Measurements from ENCODE around the gene S100A1.
"Not testable (repeated sequence)": the region's sequence is repeated elsewhere in the genome, so short reads cannot be mapped to it uniquely, and the experiment has no call there.

Gene S100A1

DNA sequence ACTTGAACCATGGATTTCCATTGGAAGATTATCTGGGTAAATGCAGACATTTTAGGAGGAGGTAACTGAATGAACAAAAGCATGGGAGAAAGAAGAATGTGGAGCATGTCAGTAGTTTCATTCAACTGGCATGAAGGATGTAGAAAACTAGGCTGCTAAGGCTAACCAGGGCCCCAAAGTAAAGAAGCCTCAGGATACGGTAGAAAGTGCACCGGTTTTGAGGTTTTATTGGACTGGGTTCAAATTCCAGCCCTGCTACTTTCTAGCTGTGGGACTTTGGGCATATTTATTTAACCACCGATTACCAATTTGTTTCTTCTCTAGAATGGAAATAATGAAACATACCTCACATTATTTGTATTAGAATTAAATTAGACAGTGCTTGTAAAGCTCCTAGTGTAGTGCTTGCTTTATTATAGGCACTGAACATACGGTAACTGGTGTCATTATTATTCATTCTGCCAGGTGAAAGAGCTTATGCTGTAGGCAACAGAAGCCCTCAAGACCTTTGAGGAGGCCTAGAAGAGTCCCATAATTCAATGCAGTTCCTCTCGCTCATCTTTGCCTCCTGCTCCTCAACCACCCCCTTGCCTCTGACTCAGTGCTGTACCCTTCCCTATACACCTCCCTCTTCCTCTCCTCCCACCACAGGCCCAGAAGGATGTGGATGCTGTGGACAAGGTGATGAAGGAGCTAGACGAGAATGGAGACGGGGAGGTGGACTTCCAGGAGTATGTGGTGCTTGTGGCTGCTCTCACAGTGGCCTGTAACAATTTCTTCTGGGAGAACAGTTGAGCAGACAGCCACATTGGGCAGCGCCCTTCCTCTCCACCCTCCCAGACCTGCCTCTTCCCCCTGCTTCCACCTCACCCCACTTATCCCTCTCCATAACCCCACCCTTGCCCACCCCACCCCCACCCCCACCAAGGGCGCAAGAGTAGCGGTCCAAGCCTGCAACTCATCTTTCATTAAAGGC is 3.1 kb downstream of the S100A1 start:
- DNase-seq = no peak

DNA sequence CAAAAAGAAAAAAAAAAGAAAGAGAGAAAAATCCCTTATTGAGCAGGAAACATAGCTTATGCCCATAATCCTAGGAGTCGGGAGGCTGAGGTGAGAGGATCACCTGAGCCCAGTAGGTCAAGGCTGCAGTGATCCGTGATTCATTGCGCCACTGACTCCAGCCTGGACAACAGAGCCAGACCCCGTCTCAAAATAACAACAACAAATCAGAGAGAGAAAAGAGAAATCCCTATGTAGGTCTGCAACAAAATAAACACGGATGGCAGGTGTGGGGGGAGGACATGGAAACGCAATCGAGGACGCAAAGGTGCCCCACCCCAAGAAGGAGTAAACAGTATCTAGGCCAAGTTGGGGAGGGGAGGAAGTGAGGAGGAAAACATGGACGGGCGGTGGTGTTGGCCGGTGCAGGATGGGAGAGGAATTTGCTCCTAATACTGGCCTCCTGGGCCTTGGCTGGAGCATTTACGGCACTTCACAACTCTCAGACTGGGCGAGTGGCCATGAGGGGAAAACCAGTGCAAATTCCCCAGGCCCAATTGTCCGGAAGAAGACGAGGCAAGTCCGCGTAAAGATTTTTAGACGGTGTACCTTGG is 5.0 kb downstream of the S100A1 start:
- DNase-seq = no peak

DNA sequence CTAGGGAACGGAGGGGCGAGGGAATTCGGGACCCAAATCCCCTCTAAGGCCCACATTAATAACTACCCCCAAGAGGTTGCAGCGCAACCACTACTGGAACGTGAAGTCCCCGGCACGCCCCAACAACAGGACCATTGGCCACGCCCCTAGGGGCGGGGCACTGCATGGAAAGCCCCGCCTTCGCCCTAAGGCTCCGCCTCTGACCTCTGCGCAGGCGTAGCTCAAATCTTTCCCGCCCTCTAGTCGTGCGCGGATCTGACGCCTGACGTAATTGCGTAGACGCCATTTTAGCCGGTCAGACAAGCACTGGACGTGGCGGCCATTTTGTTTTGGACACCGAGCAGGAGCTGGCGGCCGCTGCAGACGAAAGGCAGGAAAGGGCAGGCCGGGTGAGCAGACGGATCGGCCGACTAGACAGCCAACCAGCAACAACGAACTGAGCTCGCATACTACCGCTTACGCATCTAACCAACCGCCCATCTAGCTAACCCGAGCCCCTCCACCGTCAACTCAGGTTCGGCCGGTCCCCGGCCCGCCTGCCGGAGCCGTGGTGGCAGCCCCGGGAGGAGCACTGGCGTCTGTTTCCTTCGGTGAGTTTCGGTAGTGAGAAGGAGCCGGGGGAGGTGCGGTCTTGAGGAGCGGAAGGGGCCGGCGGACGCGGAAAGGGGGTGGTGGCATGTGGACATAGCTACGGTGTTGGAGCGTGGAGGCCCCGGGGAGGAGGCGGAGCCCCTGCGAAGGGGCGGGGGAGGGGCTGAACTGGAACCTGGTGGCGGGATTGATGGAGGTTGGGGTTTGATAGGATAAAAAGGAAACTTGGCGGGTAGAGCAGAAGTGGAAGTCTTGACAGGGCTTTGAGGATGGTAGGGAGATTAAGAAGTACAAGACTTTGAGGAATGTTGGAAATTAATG is 5.8 kb downstream of the S100A1 start, which contains the start of gene CHTOP:
Gene CHTOP (plus strand): TSS at position 313 of the 912 bp plus-strand sequence. CDS start 2,523 bp downstream, outside the sequence.
- DNase-seq = peak; percentile 99

DNA sequence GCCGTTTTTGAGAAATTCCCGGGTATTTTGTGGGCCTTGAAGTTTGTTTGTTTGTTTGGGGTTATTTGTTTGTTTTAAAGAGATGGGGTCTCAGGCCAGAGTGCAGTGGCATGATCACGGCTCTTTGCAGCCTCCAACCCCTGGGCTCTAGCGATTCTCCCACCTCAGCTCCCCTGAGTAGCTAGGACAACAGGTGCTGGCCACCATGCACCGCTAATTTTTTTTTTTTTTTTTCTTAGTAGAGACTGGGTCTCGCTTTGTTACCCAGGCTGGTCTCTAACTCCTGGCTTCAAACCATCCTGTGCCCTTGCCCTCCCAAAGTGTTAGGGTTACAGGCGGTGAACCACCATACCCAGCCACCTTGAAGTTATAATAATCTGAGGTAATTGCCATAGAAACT is 7.6 kb downstream of the S100A1 start:
- DNase-seq = no peak

DNA sequence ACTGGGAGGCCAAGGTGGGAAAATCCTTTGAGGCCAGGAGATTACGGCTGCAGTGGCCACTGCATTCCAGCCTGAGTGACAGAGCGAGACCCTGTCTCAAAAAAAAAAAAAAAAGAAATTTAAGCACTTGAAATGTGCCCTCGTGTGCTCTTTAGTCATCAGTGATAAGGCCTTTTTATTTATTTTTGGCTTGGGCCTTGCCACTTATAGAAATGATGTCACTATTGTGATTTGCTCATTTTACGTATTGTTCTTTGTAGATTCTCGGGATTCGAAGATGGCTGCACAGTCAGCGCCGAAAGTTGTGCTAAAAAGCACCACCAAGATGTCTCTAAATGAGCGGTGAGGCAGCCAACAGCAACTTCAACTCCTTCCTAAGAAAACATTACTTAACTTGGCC is 8.1 kb downstream of the S100A1 start:
- no peak for DNase-seq

DNA sequence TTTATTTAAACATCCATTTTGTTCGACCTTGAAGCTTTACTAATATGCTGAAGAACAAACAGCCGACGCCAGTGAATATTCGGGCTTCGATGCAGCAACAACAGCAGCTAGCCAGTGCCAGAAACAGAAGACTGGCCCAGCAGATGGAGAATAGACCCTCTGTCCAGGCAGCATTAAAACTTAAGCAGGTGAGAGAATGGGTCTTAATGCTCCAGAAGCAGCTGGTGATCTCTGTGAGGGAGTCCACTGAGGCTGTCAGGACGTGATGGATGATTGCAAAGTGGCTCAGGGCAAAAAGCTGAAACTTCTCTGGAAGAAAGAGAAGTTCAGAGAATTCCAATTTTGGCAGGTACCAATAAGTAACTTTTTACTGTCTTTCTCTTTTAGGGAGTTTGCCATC is 10.0 kb downstream of the S100A1 start:
- DNase-seq = no peak

DNA sequence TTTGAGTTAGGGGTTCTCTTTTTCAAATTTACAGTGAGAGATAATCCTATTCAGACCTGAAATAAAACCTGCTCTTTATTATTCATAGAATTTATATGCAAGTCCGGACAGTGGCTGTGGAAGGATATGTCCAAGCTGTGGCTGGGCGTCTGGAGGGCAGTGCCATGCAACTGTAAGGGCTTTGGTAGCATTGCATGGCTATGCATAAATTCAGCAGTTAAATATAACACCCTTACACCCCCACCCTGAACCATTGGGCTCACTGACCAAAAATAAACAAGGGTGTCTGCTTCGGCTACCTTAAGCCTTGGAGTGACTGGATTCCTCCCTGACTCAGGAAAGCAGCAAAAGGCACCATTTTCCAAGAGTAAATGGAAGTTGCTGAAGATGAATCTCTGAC is 11.0 kb downstream of the S100A1 start:
- no peak for DNase-seq

DNA sequence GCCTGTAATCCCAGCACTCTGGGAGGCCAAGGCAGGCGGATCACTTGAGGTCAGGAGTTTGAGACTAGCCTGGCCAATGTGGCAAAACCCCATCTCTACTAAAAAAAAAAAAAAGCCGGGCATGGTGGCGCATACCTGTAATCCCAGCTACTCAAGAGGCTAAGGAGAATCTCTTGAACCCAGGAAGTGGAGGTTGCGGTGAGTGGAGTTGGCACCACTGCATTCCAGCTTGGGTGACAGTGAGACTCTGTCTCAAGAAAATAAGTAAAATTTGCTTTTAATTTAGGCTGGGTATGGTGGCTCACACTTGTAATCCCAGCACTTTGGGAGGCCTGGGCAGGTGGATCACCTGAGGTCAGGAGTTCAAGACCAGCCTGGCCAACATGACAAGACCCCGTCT is 12.0 kb downstream of the S100A1 start:
- not testable (repeated sequence) for DNase-seq

DNA sequence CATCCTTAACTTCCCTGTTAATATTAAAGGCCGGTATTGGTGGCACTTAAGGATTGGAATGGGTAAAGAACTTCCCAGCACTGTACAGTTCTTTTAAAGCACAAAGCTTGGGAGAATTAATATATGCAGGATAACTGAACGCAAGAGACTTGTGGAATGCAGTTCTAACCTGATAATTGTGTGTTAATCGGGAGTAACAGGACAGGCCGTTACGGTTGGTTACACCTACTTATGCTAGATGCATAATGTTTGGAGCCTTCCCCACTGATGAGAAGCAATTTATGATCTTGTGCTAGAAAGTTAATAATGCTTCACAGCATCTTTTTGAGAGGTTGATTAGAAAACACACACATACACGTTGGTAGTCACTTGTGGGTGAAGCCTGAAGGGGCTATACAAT is 12.6 kb downstream of the S100A1 start:
- no peak for DNase-seq

DNA sequence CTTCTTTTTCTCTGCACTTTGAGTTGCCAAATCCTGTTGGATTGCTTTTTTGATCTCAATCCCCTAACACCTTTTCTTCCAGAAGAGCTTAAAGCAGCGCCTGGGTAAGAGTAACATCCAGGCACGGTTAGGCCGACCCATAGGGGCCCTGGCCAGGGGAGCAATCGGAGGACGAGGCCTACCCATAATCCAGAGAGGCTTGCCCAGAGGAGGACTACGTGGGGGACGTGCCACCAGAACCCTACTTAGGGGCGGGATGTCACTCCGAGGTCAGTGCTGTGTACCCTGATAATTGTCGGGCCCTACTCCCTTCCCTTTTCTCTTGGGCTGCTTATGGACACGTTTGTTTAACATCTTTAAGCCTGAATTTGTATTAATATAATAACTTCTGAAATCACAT is 13.9 kb downstream of the S100A1 start:
- DNase-seq = no peak

DNA sequence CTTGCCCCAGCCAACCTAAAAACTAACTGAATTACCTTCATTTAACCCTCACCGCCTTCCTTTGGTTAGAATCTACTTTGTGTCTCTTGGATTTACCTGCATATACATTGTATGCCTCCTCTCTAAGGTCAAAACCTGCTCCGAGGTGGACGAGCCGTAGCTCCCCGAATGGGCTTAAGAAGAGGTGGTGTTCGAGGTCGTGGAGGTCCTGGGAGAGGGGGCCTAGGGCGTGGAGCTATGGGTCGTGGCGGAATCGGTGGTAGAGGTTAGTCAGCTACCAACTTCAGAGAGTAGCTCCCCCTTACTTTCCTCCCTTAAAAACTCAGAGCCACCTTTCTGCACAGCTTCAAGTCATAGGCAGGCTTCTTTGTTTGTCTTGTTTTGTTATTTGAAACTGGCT is 14.9 kb downstream of the S100A1 start:
- no peak for DNase-seq

DNA sequence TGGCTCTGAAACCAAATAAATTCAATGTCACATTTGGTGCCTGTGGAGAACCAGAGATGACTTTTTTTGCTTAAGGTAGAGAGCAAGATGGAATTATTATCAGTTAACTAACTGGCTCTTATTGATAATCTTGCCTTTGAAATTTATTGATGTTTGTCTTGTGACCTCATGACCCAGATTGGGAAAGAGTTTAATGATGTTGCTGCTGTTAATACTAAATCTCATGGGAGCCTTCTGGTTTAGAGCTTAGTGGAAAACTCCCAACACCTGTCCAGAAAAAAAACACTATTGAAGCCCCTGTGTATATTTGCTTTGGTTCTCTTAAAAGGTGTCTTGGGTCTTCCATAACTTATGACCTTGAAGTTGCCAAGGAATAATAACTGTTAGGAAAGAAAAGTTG is 15.6 kb downstream of the S100A1 start:
- no peak for DNase-seq

DNA sequence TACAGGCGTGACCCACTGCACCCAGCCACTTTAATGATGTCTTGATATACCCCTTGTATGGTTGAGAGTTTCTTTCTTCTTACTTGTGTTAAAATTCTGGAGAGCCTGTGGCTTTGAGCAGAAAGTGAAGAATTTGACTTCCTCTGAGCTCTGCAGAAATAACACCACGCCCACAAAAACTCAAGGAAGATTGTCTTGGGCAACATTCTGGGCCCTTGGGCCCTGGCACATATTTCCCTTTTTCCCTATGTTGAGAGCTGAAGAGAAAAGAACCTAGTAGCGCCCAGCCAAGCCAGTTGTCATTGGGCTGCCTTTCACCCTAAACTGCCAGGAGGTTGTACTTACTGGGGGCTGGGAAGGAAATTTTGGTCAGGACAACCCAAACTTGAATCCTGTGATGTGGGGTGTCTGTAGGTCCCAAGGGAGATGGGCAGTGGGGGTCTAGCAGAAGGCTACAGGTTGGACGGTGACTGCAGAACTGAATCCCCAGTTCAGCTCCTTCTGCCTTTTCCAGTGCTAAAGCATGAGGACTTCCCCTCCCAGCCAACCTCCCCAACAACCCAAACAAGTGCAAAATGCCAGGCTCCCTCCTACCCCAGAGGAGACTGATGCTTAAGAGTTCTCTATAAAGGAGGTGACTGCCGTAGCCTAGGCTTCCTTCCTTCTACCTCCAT is 18.6 kb downstream of the S100A1 start:
- no peak for DNase-seq

DNA sequence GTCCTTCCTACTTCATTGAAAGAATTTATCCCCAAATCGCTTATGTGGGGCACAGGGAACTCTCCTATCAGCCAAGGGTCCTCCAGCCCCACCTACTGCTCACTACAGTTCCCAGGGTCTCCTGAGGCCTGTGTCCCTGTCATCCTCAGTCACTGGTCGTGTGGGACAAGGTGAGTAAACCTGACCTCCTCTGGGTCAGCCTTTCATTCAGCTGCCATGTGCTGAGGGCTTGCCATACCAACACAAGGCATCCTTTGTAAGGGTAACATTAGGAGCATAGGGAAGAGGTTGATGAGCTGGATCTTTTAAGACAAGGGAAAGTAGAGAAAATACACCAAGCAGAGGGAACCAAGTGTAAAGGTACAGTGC is 19.1 kb downstream of the S100A1 start:
- DNase-seq = no peak

DNA sequence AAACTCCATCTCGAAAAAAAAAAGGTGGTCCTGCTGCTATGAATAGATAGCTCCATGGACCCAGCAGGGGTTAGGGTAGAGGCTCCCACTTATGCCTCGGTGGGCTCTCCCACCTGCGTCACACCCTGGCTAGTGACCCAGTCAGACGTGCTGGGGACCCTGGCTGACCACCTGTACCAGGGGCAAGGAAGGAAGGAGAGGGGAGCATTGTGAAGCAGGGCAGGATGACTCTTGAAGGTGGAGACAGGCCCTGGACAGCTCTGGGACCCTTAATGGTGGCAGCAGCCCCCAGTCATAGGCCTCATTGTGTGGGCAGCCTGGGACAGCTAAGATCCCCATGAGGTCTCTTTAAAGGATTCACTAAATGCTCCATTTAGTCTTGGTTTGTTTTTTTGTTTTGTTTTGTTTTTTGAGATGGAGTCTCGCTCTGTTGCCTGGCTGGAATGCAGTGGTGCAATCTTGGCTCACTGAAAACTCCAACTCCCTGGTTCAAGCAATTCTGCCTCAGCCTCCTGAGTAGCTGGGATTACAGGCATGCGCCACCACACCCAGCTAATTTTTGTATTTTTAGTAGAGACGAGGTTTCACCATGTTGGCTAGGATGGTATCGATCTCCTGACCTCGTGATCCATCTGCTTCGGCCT is 19.9 kb downstream of the S100A1 start:
- no peak for DNase-seq

DNA sequence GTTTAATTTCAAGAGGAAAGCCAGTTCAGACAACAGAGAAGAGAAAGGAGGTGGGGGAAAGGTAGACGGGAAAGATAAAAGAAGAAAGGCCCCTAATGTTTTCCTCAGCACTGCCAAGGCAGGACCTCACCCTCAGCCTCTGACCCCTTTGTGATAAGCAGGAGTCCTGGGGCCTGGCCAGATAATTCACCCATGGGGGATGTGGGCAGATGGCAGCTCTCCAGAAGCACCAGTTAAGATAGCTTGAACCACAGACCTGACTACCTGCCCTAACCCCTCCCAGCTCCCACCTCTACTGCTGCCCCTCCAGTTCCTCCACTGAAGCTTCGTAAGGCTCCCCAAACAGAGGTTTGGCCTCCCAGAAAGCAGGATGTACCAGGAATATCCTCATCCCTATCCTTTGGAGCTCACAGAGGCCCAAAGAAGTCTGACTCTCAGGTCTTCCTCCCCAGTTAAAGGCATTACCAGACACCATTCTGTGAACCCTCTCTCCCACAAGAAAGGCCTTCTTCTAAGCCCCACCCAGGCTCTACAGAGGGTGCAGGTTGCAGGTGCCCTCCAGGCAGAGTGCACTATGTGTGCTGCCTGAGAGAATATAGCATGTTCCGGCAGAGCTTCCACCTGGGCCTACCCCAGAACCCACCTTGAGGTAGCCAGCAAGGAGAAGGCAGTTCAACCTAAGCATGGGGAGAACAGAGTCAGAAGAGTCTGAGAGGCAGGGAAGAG is 21.1 kb downstream of the S100A1 start:
- no peak for DNase-seq

DNA sequence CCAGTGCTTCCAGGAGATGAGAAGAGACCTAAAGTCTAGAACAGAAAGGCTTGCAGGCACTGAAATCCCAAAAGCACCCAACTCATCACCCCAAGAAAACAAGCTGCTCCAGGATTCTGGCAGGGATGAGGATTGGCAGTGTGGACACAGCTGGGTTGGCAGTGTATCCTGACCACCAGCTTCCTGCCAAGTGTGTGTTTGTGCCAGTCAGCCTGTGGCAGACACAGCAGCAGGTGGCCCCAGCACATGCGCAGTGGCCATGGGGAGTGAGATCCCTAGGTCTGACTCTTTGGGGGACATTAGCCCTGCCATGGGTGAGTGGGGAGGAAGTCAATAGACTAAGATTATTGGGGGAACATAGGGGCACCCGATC is 21.6 kb downstream of the S100A1 start:
- DNase-seq = no peak

DNA sequence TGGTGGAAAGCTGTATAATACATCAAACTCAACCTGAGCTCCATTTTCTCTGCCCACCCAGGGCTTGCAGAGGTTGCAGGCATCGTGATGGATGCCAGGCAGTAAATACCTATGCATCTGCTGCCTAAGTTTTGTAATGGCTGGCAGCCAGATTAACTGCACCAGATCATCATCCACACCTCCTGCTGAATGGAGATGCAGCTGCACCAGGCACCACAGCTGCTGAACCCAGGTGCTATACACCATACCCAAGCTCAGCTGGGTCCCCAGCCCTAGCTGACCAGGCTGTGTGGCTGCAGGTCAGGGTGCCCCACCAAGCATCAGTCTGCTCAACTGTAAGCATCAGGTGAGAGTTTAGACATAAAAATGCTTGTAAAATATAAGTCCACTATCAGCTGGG is 23.5 kb downstream of the S100A1 start:
- DNase-seq = no peak

DNA sequence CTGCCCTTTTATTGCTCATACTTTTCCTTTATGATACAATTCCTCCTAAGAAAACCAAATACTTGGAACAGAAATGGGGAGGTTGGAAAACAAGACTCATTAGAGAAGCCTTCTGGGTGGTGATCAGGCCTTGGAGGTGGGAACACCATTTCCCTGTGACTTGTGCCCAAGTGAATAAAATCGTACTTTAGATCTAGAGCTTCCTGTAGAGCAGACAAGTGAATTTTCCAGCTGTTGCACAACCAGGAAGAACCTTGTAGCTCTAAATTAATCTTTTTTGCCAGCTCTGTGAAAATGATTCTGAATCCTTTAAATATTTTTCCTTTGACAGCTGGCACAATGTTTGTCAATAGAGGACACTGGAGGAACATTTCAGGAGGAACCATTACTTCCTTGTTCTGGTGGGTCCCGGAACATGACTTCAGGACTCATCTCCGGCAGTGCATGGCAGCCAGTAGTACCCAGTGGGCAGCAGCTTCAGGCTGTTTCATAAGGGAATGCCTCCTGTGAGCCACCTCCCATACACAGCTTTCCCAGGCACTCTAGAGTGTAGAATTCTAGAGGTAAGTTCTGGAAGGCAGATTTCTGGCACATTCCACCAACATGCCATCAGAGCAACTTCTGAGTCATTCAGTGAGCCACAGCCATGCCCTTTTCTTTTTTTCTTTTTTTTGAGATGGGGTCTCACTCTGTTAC is 24.7 kb downstream of the S100A1 start:
- no peak for DNase-seq

DNA sequence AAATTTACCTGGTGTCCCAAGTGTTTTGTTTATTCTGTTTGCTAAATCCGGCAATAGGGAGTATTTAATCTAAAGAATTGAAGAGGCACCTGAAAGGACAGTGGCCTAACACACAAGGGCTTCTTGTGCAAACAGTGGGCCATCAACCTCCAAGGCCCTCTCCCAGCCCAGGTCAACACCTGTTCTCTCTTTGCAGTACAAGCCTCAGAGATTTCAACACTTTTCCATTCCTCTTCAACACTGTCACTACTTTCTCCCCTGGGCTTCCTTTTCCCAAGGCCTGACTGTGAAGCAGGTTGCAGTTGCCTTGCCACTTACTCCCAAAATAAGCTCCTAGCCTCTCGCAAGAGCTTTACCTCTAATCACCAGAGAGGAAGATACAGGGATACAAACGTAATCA is 27.1 kb downstream of the S100A1 start:
- no peak for DNase-seq
